SIG-M5 treated with dmso at 0.1 percent for 504 hours (cell line): ENCODE results near the gene GNB2.
"Not testable (repeated sequence)": the region's sequence is repeated elsewhere in the genome, so short reads cannot be mapped to it uniquely, and the experiment has no call there.

ENCODE experiments used
- DNase-seq: peaks from one replicate; lab custom pipeline; 2025; ENCODE audit not compliant: unreplicated experiment; lab: John Stamatoyannopoulos, UW

The GNB2 gene

DNA sequence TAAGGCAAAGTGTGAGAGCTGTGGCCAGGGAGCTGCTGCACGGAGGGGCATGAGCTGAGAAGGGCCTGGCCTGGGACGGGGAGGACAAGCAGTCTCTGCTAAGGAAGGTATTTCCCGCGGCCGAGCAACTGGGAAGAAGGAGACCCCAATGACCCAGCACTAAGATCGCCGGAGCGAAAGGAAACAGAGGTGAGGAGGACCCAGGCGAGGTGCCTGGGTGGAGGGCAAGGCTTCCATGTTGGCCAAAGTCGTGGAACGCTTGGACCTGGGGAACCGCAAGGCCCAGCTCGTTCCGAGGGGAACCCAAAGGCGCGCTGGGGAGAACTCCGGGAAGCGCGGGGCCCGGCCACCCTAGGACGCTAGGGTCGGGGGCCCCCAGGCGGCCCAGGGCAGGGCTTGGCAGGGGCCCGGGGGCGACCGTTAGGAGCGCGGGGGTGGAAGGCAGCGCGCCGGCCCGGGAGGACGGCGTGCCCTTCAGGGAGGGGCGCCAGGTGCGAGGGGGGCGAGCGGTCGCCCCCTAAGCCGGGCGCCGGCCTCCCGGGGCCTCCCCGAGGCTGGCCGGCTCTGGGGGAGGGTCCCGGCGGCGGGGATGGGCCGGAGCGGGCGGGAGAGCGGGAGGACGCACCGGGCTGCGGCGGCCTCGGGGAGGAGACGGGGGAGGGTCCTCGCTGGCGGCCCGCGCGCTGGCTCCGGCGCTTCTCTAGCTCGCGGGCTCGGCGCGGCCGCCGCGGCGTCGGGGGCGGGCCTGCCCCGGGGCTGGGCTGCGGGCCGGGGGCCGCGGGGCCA, 20.0 kb downstream of the GNB2 start:
- DNase-seq: no peak

- DNase-seq: peak; percentile 36
Measured at GRCh38 chr7:100694098-100694745, 20.7 kb downstream of the GNB2 start, which contains the start of gene GIGYF1. GIGYF1 (minus strand) TSS chr7:100694250; CDS start chr7:100688238, 6,012 bp downstream.

DNA sequence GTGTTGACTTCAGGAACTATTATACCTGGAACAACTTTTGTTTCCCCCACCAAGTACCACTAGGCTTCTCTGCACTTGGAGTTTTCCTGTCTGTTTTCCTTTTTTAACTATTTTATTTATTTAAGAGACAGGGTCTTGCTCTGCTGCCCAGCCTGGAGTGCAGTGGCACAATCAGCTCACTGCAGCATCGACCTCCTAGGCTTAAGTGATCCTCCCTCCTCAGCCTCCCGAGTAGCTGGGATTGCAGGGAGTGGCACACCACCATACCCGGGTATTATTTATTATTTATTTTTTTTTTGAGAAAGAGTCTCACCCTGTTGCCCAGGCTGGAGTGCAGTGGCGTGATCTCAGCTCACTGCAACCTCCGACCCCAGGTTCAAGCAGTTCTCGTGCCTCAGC, 22.6 kb downstream of the GNB2 start:
- no peak for DNase-seq

DNA sequence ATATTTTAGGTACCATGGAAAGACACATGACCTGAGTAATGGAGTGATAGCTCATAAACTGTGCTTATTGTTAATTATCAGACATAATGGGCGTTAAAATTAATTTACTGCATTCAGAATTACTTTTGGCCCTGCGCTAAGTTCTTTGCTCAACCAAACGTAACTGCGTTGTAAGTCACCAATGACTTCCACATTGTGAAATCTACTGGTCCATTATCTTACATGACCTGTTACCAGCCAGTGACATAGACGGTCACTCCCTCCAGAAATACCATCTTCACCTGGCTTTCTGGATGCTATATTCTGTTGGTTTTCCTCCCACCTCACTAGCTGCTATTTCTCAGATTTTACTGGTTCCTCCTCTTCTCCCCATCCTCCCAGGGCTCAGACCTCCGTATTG, 25.5 kb downstream of the GNB2 start:
- no peak for DNase-seq

- not testable (repeated sequence) for DNase-seq
Measured at GRCh38 chr7:100701089-100701488, 27.5 kb downstream of the GNB2 start.

DNA sequence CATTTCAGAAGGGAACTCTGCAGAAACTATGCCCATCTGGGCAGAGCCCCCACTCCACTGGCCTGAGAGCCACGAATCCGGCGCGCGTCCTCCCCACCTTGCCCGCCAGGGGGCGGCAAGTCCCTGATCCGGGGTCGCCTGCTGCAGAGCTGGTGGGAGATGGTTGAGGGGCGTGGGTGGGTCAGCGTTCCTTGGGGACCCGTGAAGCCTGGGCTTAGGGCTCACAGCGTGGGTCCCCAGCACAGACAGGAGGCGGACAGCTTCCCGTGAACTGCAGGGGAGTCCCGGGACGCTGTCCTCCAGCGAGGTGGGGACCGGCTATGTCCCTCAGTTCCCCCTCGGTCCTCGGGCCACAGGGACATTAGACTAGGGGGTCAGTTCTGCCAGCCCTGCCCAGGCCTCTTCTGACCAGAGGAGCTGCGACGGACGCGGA, 31.8 kb downstream of the GNB2 start:
- DNase-seq: peak; percentile 57

DNA sequence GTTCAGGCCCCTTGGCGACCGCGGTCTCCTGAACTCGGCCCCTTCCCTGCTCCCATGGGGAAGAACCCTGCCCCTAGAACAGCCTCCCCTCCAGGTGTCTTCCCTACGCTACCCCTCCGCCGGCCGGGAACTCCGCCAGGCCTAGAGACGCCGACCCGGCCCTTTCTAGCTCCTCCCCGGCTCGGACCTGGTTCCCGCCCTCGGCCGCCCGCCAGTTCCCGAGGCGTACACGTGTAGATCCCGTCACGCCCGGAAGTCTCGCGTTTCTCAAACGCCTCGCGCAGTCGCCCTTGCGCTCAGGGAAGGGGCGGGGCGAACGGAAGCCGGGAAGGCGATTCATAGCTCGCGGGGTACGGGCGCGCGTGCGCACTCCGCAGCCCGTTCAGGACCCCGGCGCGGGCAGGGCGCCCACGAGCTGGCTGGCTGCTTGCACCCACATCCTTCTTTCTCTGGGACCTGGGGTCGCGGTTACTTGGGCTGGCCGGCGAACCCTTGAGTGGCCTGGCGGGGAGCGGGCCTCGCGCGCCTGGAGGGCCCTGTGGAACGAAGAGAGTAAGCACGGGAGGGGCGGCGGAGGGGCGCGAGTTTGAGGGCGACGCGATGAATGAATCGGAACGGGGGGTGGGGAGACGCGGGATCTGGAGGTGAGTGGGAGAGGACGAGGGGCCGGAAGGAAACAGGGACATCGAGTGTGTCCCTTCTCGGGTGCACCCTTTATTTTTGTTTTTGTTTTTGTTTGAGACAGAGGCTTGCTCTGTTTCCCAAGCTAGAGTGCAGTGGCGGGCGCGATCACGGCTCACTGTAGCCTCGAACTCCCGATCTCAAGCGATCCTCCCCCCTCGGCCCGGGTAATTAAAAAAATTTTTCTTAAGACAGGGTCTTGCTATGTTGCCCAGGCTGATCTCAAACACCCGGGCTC, 32.5 kb downstream of the GNB2 start, which contains the start of gene POP7:
Gene POP7, plus strand, starts transcription at position 369 of the 919 bp plus-strand sequence. CDS start 710 bp downstream, outside the sequence.
- peak; percentile 94 for DNase-seq

DNA sequence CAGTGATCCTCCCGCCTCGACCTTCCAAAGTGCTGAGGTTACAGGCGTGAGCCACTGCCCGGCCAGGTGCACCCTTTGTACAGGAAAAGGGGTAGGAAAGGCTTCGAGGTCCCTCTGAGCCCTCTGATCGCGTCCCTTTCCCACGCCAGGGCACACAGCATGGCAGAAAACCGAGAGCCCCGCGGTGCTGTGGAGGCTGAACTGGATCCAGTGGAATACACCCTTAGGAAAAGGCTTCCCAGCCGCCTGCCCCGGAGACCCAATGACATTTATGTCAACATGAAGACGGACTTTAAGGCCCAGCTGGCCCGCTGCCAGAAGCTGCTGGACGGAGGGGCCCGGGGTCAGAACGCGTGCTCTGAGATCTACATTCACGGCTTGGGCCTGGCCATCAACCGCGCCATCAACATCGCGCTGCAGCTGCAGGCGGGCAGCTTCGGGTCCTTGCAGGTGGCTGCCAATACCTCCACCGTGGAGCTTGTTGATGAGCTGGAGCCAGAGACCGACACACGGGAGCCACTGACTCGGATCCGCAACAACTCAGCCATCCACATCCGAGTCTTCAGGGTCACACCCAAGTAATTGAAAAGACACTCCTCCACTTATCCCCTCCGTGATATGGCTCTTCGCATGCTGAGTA, 33.3 kb downstream of the GNB2 start:
- DNase-seq: no peak

GRCh38 chr7:100708395-100708794, 34.9 kb downstream of the GNB2 start:
- no peak for DNase-seq

DNA sequence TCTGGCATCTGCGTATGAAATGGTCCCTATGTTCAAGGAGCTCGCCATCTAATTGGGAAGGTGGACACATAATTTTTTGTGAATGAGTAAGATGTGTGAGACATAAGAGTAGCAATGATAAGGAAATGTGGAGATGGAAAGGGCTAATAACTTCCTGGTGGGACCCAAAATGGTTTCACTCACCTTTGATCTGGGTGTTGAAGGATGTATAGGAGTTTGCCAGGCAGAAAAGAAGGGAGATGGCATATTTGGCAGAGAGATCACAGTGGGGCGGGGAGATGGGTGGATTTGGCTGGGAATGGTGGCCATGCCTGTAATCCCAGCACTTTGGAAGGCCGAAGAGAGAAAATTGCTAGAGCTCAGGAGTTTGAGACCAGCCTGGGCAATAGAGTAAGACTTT, 36.9 kb downstream of the GNB2 start:
- no peak for DNase-seq

DNA sequence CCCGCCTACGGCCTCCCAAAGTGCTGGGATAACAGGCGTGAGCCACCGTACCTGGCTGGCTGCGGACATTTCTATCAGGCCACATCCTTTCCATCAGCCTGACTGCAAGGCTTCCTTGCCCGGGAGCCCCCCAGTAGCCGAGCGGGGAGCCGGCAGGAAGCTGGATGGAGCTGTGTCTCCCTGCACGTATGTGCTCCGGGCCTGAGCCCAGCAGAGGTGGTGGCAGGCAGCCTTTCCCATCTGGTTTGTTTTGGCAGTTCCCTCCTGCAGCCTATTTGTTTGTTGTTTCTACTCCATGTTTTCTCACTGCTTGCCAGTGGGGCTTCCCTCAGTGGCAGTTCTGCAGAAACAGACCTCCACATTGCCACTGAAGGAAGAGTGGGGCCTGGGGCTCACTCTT, 37.8 kb downstream of the GNB2 start:
- DNase-seq: no peak

GRCh38 chr7:100714725-100715124, 41.2 kb downstream of the GNB2 start:
- no peak for DNase-seq

- not testable (repeated sequence) for DNase-seq
Measured at GRCh38 chr7:100717073-100717472, 43.5 kb downstream of the GNB2 start.

DNA sequence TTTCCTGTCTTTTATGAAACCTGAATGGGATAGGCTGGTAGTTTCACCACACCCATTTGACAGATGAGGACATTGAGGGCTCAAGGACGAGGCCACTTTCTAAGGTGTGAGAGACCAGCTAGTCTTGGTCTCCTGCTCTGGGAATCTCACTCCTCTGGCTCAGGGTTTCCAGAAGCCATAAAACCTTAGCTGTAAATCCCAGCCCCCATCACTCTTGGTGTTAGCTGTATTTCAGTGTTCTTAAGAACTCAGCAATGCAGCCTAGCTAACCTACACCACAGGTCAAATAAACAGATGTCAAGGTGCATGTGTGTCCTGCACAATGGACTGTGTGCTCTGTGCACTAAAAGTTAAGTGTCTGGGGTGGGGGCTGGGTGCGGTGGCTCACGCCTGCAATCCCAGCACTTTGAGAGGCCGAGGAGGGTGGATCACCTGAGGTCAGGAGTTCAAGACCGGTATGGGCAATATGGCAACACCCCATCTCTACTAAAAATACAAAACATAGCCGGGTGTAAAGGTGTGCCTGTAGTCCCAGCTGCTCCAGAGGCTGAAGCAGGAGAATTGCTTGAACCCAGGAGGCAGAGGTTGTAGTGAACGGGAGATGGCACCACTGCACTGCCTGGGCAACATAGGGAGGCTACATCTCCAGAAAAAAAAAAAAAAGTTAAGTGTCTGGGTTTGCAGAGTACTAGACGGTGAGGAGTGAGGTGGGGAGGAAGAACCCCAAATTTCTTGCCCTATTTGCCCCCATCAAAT, 46.2 kb downstream of the GNB2 start:
- no peak for DNase-seq

DNA sequence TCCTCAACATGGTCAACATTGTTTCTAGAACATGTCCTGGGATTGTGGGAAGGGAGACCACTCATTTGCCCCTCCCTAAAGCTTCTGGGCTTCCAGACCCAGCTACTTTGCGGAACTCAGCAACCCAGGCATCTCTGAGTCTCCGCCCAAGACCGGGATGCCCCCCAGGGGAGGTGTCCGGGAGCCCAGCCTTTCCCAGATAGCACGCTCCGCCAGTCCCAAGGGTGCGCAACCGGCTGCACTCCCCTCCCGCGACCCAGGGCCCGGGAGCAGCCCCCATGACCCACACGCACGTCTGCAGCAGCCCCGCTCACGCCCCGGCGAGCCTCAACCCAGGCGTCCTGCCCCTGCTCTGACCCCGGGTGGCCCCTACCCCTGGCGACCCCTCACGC, 46.7 kb downstream of the GNB2 start, which contains the start of gene EPO:
Gene EPO, plus strand, starts transcription at position 190 of the 392 bp plus-strand sequence. CDS start 513 bp downstream, outside the sequence.
- DNase-seq: no peak

- DNase-seq: no peak
Measured at GRCh38 chr7:100720671-100721504, 47.3 kb downstream of the GNB2 start.

DNA sequence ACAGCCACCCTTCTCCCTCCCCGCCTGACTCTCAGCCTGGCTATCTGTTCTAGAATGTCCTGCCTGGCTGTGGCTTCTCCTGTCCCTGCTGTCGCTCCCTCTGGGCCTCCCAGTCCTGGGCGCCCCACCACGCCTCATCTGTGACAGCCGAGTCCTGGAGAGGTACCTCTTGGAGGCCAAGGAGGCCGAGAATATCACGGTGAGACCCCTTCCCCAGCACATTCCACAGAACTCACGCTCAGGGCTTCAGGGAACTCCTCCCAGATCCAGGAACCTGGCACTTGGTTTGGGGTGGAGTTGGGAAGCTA, 47.9 kb downstream of the GNB2 start:
- no peak for DNase-seq

DNA sequence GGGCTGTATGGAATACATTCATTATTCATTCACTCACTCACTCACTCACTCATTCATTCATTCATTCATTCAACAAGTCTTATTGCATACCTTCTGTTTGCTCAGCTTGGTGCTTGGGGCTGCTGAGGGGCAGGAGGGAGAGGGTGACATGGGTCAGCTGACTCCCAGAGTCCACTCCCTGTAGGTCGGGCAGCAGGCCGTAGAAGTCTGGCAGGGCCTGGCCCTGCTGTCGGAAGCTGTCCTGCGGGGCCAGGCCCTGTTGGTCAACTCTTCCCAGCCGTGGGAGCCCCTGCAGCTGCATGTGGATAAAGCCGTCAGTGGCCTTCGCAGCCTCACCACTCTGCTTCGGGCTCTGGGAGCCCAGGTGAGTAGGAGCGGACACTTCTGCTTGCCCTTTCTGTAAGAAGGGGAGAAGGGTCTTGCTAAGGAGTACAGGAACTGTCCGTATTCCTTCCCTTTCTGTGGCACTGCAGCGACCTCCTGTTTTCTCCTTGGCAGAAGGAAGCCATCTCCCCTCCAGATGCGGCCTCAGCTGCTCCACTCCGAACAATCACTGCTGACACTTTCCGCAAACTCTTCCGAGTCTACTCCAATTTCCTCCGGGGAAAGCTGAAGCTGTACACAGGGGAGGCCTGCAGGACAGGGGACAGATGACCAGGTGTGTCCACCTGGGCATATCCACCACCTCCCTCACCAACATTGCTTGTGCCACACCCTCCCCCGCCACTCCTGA, 49.1 kb downstream of the GNB2 start:
- DNase-seq: no peak
